Esophagus mucosa (tissue), 1 donor: ENCODE data around the gene RBM15. TPM values are rescaled to one million over a fixed set of nuclear protein-coding genes. Genes with fewer than 3 reads are reported as not detected.
A peak's percentile ranks its signal among the peaks of the same experiment; 100 is the strongest.

ENCODE experiments used
- ATAC-seq: fragments of 200-7000 bp; cut with Tn5 transposase; one replicate; pipeline ENCODE4 v1.9.1; 2020
- total RNA-seq: library from RNA; stranded (reverse); gene quantifications from one replicate; pipeline ENCODE4 v1.2.4, GENCODE V29; 2023
- donor health status: DM: yes; HTN: yes; CAD: no.

Gene RBM15
- total RNA-seq, 1 donor from 2014 or later, result 14.9 TPM

- no peak for ATAC-seq
Measured at GRCh38 chr1:110355321-110355720, 16.1 kb downstream of the RBM15 start.

- ATAC-seq, result peak; percentile 66
Measured at GRCh38 chr1:110356379-110356778, 17.2 kb downstream of the RBM15 start.

GRCh38 chr1:110360431-110360830, 21.3 kb downstream of the RBM15 start:
- ATAC-seq, result no peak

DNA sequence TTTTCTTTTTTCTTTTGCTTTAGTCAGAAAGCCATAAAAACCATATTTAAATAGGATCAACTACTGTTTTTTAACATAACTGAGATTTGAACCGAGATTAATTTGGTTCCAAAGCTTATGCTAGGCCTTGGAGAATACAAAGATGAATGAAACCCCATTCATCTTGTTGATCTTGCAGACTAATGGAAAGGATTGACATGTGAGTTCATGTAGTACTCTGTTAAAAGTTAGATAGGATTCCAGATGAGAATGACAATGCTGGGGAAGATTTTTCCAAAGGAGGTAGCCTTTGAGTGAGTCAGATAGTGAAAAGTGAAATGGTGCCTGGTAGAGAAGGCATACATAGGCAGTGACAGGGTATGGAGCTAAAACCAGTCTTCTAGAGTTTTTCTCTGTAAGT, 22.7 kb downstream of the RBM15 start:
- no peak for ATAC-seq

DNA sequence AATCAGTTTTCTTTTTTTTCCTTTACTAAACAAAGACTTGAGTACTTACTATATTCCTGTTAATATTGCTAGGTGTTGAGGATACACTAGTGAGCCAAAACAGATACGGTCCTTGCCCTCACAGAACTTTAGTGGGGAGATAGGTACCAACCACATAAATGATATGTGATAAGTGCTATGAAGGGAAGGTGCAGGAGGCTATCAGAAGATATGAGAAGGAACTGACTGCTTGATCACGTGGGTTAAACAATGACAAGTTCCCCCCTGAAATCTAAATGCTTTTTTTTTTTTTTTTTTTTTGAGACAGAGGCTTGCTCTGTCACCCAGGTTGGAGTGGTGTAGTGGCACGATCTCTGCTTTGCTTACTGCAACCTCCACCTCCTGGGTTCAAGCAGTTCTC, 25.0 kb downstream of the RBM15 start:
- no peak for ATAC-seq

- peak; percentile 74 for ATAC-seq
Measured at GRCh38 chr1:110370827-110371226, 31.6 kb downstream of the RBM15 start.

- no peak for ATAC-seq
Measured at GRCh38 chr1:110375490-110375889, 36.3 kb downstream of the RBM15 start.

- ATAC-seq, result no peak
Measured at GRCh38 chr1:110380672-110381283, 41.6 kb downstream of the RBM15 start.

DNA sequence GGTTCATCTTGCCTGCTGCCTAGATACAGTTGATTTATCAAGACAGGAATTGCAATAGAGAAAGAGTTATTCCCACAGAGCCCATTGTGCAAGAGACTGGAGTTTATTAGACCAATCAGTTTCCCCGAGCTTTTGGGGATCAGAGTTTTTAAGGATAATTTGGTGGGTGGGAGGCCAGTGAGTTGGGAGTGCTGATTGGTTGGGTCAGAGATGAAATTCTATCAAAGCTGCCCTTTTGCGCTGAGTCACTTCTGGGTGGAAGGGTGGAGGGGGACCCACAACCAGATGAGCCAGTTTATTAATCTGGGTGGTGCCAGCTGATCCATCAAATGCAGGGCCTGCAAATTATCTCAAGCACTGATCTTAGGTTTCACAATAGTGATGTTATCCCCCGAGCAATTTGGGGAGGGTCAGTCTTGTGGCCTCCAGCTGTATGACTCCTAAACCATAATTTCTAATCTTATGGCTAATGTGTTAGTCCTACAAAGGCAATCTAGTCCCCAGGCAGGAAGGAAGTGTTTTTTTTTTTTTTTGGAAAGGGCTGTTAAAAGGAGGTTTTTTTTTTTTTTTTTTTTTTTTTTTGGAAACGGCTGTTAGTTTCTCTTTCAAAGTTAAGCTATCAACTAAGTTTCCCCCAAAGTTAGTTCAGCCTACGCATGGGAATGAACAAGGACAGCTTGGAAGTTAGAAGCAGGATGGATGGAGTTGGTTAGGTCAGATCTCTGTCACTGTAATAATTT, 44.2 kb downstream of the RBM15 start:
- ATAC-seq, result no peak

DNA sequence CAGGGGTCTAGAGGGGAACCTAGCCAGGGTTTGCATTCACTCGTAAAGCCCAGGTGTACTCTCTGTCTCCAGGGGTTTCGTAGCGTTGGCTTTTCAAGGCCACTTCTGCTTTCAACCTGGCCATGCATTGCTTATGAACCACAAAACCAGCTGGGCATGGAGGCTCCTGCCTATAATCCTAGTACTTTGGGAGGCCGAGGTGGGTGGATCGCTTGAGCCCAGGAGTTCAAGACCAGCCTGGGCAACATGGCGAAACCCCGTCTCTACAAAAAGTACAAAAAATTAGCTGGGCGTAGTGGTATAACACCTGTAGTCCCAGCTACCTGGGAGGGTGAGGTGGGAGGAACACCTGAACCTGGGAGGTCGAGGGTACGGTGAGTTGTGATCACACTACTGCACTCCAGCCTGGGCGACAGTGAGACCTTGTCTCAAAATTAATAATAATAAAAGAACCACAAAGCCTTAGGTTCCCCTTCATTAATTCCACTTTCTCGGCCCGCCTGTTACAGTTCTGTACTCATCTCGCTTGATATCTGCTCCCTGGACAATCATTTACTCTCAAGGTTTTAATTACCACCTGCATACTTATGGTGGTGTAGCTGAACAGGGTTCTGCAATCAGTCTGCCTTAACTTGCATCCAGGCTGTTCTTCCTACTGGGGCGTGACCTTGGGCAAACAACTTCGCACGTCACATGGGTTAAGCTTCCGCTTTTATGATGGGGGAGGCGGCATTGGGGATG, 45.6 kb downstream of the RBM15 start:
- ATAC-seq, result peak; percentile 65

- no peak for ATAC-seq
Measured at GRCh38 chr1:110385369-110385768, 46.2 kb downstream of the RBM15 start.

DNA sequence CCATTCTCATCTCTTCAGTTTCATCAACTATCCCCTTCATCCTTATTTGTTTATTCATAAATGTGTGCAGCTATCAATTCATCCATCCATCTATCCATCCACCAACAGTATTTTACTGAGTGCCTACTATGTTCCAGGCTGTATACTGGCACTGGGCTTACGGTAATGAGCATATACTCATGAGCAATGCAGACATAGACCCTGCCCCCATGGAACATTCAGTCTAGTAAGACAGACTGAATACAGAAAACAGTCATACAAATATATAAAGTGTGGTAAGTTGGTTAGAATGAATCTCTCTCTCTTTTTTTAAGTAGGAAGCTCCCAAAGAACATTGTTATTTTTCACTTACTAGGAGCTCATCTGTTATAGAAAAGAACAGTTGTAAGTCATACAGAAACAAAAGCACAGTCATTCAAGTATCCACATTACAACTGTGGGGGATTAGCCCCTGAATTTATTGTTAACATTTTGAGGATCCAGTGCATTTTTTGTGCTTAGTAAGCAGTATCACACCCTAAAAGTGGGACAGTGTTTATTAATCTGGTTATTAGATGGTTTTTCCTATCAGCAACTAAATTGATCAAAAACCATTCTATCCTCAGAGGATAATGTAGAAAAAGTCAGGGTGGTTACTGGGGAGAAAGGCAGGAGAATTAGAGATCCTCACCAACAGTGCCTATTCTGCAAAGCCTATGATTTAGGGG, 48.0 kb downstream of the RBM15 start:
- no peak for ATAC-seq

GRCh38 chr1:110390096-110390495, 50.9 kb downstream of the RBM15 start:
- ATAC-seq, result no peak

GRCh38 chr1:110390692-110391245, 51.6 kb downstream of the RBM15 start, which contains the start of gene SLC16A4:
Gene SLC16A4 (minus strand): TSS chr1:110391026. CDS start chr1:110389323, 1,703 bp downstream.
- ATAC-seq, result no peak

DNA sequence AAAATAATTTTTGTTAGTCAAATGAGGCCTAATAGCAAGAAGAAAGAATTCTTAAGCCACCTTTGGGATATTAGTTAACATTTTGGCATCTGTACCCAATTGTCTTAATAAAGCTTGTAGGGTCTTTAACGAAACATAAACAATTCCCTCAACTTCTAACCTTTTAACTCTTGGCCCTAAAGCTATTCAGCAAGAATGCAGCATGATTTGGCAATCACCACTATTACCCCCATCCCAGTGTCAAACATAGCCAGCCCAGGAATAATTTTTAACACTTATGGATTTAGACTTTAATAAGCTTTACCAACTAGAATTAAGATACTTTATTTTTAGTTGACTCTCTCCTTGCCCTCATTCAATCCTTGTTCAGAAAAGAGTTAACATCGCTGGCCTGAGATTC, 54.1 kb downstream of the RBM15 start:
- no peak for ATAC-seq

GRCh38 chr1:110393691-110394492, 54.7 kb downstream of the RBM15 start:
- ATAC-seq, result peak; percentile 71

DNA sequence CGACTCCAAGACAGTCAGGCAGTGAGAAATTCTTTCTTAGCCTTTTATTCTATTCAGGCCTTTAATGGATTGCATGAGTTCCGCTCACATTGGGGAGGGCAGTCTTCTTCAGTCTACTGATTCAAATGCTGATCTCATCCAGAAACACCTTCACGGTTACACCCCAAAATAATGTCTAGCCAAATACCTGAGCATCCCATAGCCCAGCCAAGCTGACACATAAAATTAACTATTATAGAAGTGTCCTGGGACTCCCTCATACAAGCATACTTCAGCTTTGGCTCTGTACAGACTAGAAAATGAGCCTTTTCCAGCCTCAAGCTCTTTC, 55.3 kb downstream of the RBM15 start:
- no peak for ATAC-seq
